Hematopoietic multipotent progenitor cell treated with erythropoietin and hydrocortisone succinate and interleukin-3 and kit ligand, for 6 days (in vitro differentiated cells): ENCODE results near the gene CD48.
A peak's percentile ranks its signal among the peaks of the same experiment; 100 is the strongest.
"Not testable (repeated sequence)": the region's sequence is repeated elsewhere in the genome, so short reads cannot be mapped to it uniquely, and the experiment has no call there.

Source experiments
- DNase-seq: peaks from one replicate; pipeline ENCODE4 v3.0.0-alpha.2; 2015

Gene CD48

DNA sequence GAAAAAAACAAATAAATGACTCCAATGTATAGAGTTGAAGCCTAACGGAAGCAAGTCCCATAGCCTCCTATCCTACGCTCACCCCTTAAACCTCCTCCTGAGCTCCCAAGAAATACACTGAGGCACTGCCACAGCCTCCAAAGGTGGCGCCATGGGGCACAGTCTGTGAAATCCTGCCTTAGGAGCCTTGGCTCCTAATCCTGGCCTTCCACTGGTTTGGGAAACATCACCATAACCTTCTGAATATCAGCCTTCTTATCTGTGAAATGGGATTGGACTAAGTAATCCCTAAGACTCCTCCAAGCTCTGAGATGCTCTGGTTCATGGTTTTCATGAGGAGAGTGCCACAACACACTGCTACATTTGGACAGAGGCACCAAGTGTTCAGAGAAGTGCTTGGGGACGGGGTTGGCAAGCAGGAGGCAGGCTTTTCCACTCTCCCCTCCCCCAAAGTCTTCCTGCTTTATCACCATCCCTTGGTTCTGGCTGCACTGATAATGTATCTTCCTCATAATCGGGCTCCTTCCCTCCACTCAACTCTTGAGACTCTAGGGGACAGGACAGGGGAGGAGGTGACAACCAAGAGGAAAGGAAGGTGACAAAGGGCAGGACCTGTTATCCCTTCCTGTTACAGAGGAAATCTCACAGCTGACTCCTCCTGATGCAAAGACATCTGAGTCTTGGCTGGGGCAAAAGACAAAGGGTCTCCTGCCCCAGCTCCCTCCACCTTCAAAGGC is 30.2 kb upstream of the CD48 start:
- no peak for DNase-seq

DNA sequence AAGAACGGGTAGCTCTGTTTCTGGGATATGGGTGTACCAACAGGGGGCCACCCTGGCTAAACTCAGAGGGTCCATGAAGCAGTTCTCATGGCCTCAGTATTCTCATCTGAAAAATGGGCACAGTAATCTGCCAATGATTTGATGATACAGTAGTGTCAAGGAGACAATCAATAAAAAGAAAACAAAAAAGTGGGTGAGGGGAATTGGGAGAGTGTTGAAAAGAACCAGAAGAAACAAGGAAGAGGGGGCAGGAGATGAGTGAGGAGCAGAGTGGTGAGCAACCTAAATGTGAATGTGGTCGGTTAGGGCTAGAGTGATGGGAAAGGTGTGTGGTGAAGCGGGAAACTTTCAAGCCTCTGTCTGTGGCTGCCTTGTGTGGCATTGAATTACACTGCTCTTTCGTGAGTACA is 29.5 kb upstream of the CD48 start:
- no peak for DNase-seq

DNA sequence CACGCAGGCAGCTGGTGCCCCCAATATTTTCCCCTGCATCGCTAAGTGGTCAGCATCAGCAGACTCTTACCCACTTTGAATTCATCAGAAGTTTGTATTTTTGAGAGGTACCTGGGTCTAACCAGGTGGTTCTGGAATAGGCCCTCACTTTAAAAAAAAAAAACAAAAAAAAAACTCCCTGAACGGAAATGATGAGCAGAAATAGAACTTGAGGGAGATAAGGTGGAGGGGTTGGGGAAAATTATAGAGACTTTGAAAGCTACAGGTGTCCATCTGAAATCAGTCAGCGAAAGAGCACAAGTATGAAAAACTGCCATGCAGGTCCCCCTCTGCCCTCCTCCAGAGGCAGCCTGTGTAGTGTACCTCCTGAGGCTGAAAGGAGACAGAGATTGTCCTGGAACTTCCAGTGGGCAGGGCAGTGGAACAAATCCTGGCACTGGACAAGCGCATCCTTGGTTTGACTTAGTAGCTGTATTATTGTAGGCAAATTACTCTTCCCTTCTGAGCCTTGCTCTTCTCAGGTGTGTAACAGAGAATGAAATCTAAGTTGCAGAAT is 28.6 kb upstream of the CD48 start:
- DNase-seq = no peak

DNA sequence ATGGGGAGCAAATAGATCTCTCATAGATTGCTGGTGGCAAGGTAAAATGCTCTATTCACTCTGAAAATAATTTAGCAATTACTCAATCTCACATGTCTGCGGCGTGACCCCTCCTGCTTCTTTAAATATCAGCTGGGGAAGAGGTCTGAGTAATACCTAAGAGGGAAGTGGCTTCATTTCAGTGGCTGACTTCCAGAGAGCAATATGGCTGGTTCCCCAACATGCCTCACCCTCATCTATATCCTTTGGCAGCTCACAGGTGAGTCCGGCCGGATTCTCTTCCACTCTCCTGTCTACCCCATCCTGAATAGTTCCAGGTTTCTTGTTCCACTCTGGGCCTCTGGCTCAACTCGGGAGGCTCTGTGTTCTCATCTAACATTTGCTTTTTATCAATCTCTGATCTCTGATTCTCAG is 27.5 kb upstream of the CD48 start, which contains the start of gene SLAMF7:
Gene SLAMF7 (plus strand): TSS at position 150 of the 414 bp plus-strand sequence. CDS start 55 bp downstream, at position 205.
- peak; percentile 50 for DNase-seq

DNA sequence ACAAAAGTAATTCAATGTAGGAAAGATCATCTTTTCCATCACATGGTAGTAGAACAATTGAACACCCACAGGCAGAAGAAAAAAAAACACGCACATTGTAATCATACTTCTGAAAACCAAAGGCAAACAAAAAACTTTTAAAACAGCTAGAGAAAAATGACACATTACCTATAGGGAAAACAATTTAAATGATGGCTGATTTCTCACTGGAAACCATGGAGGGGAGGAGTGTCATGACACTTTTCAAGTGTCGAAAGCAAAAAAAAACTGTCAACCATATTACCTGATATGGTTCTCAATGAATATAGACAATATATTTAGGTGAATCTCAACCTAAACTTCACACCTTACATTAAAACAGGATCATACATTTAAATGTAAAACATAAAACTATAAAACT is 26.6 kb upstream of the CD48 start:
- no peak for DNase-seq

DNA sequence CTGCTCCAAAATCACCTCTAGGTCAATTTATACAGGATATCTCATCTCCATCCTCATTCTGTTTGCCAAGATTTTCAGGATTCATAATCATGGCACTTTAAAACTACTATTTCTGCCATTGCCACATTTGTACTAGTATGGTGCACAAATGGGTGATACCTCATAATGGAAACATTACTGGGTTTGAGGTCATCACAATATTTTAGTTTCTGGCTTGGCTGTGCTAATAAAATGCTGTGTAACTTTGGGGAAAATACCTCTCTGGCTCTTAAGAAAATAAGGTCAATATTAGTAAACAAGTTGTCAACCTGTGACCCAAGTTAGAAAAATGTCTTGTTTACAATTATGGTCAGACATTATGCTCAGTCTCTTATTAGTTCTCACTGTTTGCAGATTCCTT is 22.7 kb upstream of the CD48 start:
- no peak for DNase-seq

DNA sequence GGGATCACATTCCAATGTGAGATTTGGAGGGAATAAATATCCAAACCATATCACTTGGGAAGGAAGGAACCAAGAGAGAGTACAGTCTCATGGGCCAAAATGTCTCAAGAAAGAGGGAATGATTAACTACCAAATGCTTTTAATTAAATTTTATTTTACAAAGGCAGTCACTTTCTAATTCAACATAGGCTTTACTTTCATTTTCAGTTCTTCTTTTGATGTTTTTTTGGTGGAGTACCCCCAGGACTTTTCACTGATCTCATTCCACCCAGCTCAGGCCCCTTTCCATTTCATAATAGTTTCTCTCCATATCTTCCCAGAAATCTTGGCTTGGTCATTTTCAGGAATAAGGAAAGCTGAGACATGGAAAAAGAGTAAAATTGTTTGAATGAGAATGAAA is 22.3 kb upstream of the CD48 start:
- no peak for DNase-seq

DNA sequence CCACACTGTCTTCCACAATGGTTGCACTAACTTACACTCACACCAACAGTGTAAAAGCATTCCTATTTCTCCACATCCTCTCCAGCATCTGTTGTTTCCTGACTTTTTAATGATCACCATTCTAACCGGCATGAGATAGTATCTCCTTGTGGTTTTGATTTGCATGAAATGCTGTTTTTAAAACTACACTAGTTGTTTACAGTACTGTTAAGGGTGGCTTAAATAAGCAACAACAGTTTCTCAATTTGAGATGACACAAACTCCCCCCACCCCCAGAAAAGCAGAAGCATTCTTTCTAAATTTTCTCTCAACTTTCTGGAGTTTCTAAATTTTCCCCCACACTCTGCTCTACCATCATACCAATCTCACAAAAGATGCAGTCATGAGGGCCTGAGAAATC is 20.4 kb upstream of the CD48 start:
- DNase-seq = no peak

DNA sequence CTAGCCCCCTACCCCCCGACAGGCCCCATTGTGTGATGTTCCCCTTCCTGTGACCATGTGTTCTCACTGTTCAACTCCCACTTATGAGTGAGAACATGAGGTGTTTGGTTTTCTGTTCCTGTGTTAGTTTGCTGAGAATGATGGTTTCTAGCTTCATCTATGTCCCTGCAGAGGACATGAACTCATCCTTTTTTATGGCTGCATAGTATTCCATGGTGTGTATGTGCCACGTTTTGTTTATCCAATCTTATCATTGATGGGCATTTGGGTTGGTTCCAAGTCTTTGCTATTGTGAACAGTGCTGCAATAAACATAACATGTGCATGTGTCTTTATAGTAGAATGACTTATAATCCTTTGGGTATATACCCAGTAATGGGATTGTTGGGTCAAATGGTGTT is 19.9 kb upstream of the CD48 start:
- DNase-seq = not testable (repeated sequence)

DNA sequence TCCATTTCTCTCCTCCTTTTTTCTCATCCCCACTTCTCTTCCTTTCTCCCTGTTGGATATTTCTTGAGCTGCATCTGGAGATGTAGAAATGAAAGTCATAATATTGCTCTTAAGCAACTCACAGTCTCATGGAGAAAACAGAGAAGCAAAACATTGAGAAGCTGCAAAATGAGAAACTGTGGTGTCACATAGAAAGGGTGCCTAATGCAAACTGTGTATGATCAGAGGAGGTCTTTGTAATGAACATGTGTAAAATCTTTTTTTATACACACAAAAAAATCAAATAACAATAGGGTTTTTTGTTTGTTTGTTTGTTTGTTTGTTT is 15.7 kb upstream of the CD48 start:
- no peak for DNase-seq

DNA sequence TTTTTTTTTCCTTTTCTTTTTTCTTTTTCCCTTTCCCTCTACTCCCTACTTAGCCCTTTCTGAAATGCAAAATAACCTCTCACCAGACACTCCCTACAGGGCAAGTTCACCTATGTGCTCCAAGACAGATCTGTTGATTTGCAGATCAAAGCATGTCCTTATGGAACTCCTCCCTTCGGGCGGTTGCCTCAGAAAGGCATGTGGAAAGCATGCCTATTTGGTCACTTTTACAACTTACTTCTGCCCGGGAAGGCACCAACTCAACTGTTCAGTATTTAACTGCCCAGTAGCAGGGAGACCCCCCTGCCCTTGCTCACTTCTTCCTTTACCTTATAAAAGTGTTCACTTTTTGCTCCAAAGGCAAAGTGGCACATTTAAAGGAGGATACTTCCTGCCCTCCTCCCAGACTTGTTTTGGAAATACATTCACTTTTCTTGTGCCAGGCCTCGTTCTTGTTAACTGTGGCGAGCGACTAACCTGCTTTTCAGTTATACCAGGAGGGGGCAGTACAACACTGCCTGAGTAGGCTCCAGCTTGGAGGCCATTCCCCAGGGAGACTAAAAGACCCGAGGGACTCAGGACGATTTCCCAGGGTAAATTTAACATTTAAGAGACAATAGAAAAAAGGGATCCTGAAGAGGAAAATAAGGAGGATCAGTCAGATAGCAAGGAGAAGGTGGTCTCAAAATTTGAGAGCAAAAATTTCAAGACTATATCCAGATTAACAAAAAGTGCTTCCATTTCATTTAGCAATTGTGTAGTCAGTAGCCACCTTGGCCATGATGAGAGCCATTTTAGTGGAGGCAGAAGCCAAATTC is 15.1 kb upstream of the CD48 start:
- DNase-seq = peak; percentile 91

DNA sequence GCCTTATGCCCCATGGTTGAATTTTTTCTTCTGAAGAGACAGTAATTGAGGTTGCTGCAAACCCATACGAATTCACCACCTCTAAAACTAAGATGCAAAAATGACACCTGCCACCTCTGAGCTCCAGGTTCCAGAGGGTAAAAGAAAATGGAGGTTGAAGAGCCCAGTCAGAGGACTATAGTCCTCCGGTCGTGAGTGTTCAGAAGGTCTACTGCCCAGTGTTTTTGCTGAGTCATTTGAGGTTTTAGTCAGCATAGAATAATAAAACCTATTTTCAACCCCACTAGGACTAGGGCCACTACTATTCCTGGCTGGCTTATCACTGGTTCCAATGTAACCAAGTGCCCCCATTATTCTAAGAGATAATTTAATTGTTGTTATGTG is 14.5 kb upstream of the CD48 start:
- peak; percentile 87 for DNase-seq

DNA sequence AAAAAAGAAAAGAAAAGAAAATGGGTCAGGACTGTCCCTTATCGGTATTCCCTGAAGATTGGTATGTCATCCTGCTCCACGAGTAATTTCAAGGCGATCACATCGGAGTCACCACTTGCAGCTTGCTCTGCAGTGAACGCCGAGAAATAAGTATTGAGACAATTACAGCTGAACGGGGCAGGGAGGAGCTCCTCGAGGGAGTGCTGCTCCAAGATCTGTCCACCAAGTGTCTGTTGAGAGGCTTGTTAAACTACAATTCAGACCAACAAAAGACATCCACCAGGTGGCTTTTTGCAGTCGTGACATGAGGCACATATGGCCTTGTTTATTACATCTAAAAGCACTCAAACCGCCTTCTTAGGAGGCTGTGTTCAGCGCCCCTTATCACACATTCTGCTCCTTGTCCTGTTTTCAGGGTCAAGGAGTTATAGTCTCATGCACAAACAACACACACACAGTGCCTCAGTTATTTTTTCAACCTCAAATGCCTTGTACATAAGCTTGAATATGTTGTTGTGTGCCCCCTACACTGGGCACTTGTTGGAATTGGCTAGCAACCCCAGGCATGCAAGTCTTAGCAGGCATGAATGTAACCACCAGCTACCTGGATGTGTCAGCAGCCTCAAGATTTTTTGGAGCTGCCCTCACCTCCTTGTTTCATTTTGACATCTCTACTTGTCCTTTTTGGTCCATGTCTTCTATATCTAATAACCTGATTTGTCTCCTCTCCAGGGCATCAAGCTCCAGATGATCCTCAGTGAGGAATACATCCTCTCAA is 13.0 kb upstream of the CD48 start:
- DNase-seq = peak; percentile 31

DNA sequence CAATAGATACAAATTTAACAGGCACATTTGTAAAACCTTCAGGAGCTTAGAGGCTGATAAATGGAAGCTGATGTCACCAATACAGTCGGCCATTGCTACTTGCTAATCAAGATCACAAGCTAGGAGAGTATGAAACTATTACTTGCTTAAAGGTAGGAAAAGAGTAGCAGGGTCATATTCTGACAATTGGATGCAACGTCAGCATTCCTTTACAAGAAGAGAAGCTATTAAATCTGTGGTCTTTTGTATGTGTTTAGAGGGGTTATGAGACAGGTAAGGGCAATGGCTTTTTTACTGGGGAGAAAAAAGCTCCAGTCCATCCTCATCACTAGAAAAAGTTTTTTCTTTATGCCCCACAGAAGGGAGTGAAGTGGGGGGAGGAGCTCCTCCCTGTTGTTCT is 11.7 kb upstream of the CD48 start:
- no peak for DNase-seq

DNA sequence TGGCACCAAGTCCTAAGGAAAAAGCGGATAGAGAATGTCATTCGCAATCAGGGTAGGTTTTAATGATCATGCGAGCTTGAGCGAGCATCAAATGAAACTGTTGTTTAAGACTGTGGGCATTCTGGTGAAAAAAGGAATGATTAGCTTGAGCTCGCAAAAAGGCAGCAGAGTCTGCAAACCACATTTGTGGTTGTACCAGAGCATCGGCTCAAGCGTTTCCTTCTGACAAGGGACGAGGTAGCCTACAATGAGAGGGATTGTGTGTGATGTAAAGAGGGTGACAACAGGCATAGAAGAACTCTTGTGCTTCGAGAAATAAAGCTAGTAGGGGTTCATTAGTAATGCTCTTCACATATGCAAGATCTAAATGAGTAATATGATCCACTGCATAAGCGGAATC is 11.1 kb upstream of the CD48 start:
- peak; percentile 56 for DNase-seq

DNA sequence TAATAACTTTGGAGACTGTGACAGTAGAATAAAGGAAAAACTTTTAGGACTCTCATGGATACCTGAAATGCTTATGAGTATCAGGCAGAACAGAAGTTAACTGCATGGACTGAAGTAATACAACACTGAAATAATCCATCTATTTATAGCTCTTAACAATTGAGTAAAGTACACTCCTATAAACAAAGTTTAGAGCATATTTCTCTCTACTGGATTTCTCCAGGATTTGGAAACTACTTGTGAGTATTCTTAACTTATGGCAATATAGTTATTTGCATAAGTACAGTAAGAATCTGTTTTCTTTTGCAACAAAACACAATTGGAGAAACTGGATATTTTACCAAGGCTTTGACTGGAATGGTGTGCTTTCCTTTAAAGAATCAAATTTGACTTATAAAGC is 9.9 kb upstream of the CD48 start:
- no peak for DNase-seq

DNA sequence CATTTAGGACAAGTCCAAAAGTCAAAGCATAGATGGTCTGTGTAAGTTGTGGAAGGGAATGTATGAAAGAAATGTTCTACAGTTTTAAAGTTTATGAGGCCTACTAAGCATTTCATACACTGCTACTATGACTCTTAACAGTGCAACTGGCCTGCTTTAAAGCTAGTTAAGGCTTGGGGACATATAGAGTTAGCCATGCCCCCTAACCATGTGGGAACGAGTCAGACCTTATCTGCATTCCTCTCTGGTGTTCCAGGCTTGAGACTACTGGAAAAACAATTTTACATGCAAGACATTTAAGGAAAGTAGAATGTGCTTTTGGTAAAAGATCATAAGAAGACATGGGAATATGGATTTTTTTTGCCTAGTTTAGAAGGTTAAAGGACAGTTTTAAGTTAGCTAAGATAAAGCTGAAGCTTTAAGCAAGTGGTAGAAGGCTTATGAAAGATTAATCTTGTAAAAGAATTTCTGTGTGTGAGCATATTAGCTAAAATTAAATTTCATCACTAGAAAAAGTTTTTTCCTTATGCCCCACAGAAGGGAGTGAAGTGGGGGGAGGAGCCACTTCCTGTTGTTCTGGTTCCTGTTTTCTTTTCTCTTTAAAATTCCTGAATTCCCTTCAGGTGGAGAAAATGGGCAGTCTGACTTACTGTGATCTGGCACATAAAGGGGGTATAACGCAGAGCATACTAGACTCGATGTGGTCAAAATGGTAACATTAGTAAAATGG is 8.9 kb upstream of the CD48 start:
- DNase-seq = no peak

DNA sequence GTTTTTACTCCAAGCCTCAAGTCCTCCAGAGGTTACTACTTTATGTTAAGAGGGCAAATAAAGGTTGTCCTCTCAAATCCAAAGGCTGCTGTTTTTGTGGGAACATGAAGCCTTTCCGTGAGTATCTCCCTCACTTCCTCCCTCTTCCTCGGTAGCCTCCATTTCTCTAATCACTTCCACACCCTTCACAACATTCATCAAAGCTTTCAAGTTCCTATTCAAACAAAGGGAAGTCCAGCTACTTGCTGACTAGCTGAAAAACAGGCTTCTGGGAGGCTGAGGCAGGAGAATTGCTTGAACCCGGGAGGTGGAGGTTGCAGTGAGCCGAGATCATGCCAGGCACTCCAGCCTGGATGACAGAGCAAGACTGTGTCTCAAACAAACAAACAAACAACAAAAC is 6.6 kb upstream of the CD48 start:
- DNase-seq = no peak

DNA sequence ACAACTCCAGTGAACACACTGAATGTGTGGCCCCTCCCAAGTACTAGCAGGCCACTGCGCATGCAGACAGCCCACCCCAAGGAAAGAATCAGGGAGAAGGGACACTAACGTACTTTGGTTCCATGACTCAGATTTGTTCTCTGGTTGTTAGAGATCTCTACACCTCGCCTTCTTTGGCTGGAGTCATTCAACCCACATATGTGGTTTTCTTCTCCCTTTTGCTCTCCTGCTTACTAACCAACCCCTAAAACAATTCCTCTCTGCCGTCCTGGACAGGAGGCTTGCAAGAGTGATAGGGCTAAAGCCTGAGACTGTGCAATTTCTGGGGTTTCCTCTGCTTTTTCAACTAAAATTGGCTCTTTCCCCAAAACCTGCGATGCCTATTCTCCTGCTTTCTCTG is 5.7 kb upstream of the CD48 start:
- DNase-seq = no peak

DNA sequence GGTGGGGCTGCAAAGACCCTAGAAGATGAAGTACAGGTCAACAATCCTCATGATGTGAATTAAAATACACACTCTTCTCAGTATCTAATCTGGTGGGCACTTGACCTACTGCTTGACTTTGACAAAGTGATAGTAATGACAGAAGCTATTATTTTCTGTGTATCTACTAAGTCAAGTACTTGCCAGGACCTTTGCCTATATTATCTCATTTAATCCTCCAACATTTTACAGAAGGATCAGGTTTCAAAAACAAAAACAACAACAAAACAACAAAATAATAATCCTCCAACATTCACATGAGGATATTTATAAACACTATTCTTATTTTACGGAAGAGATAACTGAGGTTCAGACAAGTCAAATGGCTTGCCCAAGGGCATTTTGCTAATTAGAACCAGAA is 4.4 kb upstream of the CD48 start:
- no peak for DNase-seq

DNA sequence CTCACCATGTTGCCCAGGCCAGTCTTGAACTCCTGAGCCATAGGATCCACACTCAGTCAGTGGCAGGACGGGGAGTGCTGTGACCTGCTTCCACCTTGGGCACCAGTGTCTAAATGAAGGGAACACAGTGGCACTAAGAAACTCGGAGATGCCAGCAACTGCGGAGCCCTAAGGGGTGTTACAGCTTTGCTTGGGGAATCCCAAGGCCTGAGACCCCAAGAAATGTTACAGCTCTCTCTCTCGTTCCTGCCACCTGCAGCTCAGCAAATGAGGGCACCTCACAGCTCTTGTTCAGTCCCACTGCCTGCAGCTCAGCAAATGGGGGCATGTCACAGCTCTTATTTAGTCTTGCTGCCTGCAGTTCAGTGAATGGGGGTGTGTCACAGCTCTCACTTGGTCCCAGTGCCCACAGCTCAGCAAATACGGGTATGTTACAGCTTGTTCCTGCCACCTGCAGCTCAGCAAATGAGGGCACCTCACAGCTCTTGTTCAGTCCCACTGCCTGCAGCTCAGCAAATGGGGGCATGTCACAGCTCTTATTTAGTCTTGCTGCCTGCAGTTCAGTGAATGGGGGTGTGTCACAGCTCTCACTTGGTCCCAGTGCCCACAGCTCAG is 2.5 kb upstream of the CD48 start:
- DNase-seq = not testable (repeated sequence)

DNA sequence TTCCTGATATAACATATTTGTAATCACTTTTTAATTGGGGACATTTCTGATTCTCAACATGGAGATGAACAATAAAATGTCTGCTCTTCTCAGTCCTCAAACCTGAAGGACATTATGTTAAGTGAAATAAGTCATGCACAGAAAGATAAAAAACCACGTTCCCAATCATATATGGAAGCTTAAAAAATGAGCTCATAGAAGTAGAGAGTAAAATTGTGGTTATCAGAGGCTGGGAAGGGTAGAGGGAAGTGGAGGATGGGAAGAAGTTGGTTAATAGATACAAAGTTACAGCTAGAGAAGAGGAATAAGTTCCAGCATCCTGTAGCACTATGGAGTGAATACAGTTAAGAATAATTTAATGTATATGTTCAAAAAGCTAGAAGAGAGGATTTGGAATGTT is 1.5 kb upstream of the CD48 start:
- no peak for DNase-seq
